Measurements from ENCODE around the gene KDM8. TPM values are rescaled to one million over a fixed set of nuclear protein-coding genes. Genes with fewer than 3 reads are reported as not detected.

Gene KDM8
- 3.7 and 4.1 TPM in 2 replicates for total RNA-seq (2022)
- percentile 45 among the genes with signal in this experiment for Bru-seq, nascent RNA
- BruChase-seq, experiment 1, labeled RNA remaining after a 6-hour chase: percentile 28 among the genes with signal in this experiment
- percentile 44 among the genes with signal in this experiment for BruChase-seq, experiment 2, labeled RNA remaining after a 2-hour chase
- long read RNA-seq, partial matches to known transcripts: 1 of 6 reads
- long read RNA-seq, other reads (novel, unspliced or antisense): 2 of 6 reads

DNA sequence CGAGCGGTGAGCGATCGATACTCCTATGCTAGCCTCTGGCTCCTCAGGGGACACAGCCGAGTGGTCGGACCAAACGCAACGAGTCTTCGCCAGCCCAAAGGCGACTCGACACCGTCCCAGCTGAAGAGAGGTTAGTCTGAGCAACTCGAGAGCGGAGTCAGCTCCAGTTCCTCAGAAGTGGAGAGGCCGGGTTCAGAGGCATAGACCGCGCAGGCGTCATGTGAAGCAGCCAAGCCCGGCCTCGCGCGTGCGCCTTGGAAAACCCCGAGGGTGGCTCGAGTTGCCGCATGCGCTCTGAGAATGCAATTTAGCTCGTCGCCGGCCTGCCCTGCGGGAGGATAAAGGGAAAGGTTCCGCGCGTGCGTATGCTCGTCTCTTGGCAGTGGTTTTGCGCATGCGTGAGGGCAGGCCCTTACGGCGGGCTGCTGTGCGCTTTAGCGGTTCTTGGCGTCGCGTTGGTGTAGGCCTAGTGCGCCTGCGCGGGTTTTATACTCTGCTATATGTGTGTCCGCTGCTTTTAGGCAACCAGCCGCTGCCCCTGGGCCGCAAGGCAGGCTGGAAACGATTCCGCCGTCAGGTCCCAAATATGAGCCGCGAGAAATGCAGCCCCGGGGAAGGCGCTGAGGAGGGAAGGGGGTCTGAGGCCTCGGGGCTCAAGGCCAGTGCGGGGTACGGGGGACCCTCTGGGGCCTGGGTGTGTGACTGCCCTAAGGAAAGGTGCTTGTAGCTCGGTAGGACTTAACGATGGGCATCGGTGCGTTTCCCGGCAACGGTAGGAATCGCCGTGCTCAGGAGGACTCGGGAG lies at the start of gene KDM8:
KDM8 (plus strand) TSS at position 20 of the 805 bp plus-strand sequence. CDS start 6,598 bp downstream, outside the sequence.
- POLR2A ChIA-PET: interaction anchor here (0.6 to 2.0 kb wide), 18 partner anchors 9 to 1945 kb away, joined by 3 to 11 read pairs (median 4); partner anchors contain the start of gene NSMCE1

DNA sequence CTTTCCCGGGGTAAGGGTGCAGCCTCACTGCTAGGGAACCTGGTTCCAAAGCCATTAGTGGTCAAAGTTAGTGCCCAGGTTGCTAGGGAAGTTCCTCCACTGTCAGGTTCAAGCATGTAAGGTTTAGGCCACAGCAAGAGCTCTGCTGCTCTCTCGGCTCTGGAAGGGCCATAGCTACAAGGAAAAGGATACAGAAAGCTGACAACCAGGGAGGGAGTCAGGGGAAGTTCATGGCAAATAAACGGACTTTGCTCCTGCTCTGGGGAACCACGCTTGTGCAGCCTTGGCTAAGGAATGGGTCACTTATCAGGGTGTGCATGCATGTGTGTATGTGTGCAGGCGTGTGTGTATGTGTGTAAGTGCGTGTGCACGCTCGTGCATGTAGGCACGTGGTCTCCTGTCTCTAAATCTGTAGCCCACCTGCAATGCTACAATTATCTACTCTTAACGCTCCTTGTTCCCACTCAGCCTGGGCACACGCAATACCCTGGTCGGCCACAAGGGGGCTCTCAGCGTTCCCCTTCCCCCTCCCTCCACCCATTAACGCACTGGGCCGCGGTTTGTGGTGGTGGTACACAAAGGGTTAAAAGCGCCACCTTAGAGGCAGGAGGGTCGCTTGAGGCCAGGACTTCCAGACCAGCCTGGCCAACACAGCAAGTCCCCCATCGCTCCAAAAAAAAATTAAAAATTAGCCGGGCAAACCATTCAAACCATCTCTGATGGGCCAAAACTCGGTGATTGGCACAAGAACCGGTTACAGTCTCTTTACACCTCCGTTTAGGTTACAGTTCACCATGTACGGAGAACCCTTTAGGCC lies 48.4 kb upstream of the KDM8 start:
- TF ChIP-seq, protein P1, sequence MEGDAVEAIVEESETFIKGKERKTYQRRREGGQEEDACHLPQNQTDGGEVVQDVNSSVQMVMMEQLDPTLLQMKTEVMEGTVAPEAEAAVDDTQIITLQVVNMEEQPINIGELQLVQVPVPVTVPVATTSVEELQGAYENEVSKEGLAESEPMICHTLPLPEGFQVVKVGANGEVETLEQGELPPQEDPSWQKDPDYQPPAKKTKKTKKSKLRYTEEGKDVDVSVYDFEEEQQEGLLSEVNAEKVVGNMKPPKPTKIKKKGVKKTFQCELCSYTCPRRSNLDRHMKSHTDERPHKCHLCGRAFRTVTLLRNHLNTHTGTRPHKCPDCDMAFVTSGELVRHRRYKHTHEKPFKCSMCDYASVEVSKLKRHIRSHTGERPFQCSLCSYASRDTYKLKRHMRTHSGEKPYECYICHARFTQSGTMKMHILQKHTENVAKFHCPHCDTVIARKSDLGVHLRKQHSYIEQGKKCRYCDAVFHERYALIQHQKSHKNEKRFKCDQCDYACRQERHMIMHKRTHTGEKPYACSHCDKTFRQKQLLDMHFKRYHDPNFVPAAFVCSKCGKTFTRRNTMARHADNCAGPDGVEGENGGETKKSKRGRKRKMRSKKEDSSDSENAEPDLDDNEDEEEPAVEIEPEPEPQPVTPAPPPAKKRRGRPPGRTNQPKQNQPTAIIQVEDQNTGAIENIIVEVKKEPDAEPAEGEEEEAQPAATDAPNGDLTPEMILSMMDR (IDR thresholded peaks at IDR 0.05; ENCODE audit: unreplicated experiment): peak; percentile 85
- no peaks in the 10 kb centered on the region for H3K4me1 Mint-ChIP-seq (ENCODE audit: insufficient read depth, unreplicated experiment)
- H3K4me3 Mint-ChIP-seq (ENCODE audit: unreplicated experiment): no peak overlapping the region
- H3K27me3 Mint-ChIP-seq (ENCODE audit: insufficient read depth, unreplicated experiment): no peaks in the 10 kb centered on the region
- BruUV-seq (replicated peaks): no TSS peak
- POLR2A ChIA-PET: interaction anchor here (0.8 to 1.1 kb wide), 2 partner anchors 12 to 213 kb away, joined by 3 to 5 read pairs; no protein-coding TSS in a partner anchor
- no peak overlapping the region for H3K27ac Mint-ChIP-seq (ENCODE audit: low read depth, unreplicated experiment)
- CTCF ChIA-PET: interaction anchor here (0.6 to 10.0 kb wide), 40 partner anchors 8 to 1270 kb away, joined by 3 to 132 read pairs (median 3); partner anchors contain the start of gene KDM8
- peak; percentile 48 for DNase-seq (ENCODE audit: unreplicated experiment)
- H3K9me3 Mint-ChIP-seq (ENCODE audit: unreplicated experiment): no peaks in the 10 kb centered on the region
- intact Hi-C loops (cut with micrococcal nuclease): loop anchor here (1.0 kb wide), 3 partner anchors 48 to 302 kb away; partner anchors contain the start of gene KDM8
- no peaks in the 10 kb centered on the region for H3K36me3 Mint-ChIP-seq (ENCODE audit: insufficient read depth, unreplicated experiment)

More for the DNA sequence above, at the start of gene KDM8:
- intact Hi-C loops (cut with micrococcal nuclease): loop anchor here (1.0 to 2.0 kb wide), 2 partner anchors 29 to 48 kb away; no protein-coding TSS in a partner anchor
- peak within 1 kb of the TSS; percentile 95 for H3K4me3 Mint-ChIP-seq (ENCODE audit: unreplicated experiment)
- DNase-seq (ENCODE audit: unreplicated experiment): peak; percentile 99
- H3K9me3 Mint-ChIP-seq (ENCODE audit: unreplicated experiment): no peaks in the 10 kb centered on the region
- CTCF ChIA-PET: interaction anchor here (1.2 to 2.9 kb wide), 5 partner anchors 31 to 165 kb away, joined by 3 to 14 read pairs (median 6); no protein-coding TSS in a partner anchor
- peak within 1 kb of the TSS; percentile 100 for H3K27ac Mint-ChIP-seq (ENCODE audit: low read depth, unreplicated experiment)
- H3K36me3 Mint-ChIP-seq (ENCODE audit: insufficient read depth, unreplicated experiment): no peaks in the 10 kb centered on the region
- H3K4me1 Mint-ChIP-seq (ENCODE audit: insufficient read depth, unreplicated experiment): peaks cover 10% of the 10 kb centered on the region
- H3K27me3 Mint-ChIP-seq (ENCODE audit: insufficient read depth, unreplicated experiment): no peaks in the 10 kb centered on the region
- BruUV-seq (replicated peaks): no TSS peak
- TF ChIP-seq, protein P1 (IDR thresholded peaks at IDR 0.05; ENCODE audit: unreplicated experiment): no peak

DNA sequence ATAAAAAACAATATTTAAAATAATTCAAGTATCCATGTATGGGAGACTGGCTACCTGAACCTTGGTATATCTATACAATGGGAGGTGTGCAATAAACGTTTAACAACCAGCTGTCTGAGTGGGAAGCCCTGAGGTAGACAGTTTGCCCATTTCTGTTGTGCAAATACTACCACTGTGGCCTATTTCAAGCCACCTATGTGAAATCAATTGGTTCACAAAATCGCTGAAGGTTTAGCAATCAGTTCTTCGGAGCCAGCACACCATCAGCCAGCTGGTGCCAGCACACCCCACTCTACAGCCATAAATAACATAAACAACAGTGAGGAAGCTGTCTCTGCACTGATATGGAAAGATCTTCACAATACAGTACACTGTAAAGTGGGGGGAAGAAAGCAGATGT lies 46.7 kb upstream of the KDM8 start:
- intact Hi-C loops (cut with micrococcal nuclease): no loop called here
- H3K36me3 Mint-ChIP-seq (ENCODE audit: insufficient read depth, unreplicated experiment): no peaks in the 10 kb centered on the region
- no peak overlapping the region for H3K27ac Mint-ChIP-seq (ENCODE audit: low read depth, unreplicated experiment)
- TF ChIP-seq, protein P1 (IDR thresholded peaks at IDR 0.05; ENCODE audit: unreplicated experiment): no peak
- no peak for DNase-seq (ENCODE audit: unreplicated experiment)
- no TSS peak for BruUV-seq (replicated peaks)
- no peaks in the 10 kb centered on the region for H3K27me3 Mint-ChIP-seq (ENCODE audit: insufficient read depth, unreplicated experiment)
- ChIA-PET POLR2A (no interaction called here), CTCF (interaction anchor here (0.6 to 10.0 kb wide), 12 partner anchors 10 to 306 kb away, joined by 3 to 132 read pairs (median 4); no protein-coding TSS in a partner anchor)
- H3K4me3 Mint-ChIP-seq (ENCODE audit: unreplicated experiment): no peak overlapping the region
- H3K4me1 Mint-ChIP-seq (ENCODE audit: insufficient read depth, unreplicated experiment): no peaks in the 10 kb centered on the region
- no peaks in the 10 kb centered on the region for H3K9me3 Mint-ChIP-seq (ENCODE audit: unreplicated experiment)
